ENCODE data around the gene PROCA1. TPM values are rescaled to one million over a fixed set of nuclear protein-coding genes. Genes with fewer than 3 reads are reported as not detected.

PROCA1 gene
- total and polyA plus RNA-seq, 2 of the 8 experiments (the other 6 are each of a cell fraction or from before 2014, with no cell fraction given): 21.2 to 26.3 TPM

DNA sequence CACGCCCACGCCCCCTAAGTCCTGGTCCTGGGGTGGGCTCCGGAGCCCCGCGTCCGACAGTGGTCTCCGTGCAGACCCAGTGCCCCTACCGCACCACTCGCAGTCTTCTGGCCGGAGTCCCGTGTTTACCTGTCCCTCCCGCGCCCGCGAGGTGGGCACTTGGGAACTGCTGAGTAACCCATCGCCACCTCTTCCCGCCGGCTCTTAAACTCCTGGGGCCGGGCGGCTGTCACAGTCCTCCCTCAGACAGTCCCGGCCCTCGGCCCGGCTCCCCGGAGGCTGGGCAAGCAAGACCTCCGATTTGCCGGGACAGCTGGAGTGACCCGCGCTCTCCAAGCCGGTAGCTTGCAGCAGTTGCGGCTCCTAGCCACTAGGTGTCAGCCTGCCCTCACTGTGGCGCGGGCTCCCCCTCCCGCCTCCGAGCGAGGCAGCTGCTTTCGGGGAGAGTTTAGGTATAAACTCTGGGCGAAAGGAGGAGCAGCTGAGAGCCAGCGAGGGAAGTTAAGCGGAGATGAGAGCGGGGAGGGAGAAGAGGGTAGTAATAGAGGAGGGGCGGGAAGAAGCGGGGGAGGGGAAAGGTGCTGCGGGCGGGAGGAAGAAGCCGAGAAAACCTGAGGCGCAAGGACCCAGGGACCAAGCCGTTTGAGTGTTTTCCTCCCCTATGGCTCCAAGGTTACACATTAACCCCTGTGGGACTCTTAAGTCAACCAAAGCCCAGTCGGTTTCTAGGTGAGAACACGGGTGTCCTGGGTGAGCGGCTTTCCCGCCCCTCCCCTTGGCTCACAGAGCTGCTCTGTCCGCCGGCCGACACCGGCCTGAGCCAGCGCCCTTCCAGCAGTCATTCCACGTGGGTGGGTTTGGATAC lies 15.2 kb upstream of the PROCA1 start (continued):
- TF ChIP-seq RNF2 (IDR thresholded peaks at IDR 0.05; ENCODE audit: borderline replicate concordance, low read depth, low read length, missing control alignments, poor library complexity, severe bottlenecking) (no peak), JUND (IDR thresholded peaks at IDR 0.05; ENCODE audit: low read length) (peak; percentile 50; the same call in 1 of the 2 replicates), POLR2AphosphoS5 (IDR thresholded peaks at IDR 0.05; ENCODE audit: low read depth, low read length) (peak; percentile 61), CBX5 (IDR thresholded peaks at IDR 0.05; ENCODE audit: low read depth, low read length) (no peak), FOSL1 (IDR thresholded peaks at IDR 0.05; ENCODE audit: insufficient read depth, low read depth, low read length) (no peak), BRCA1 (IDR thresholded peaks at IDR 0.05; ENCODE audit: low read depth, low read length) (no peak; the same call in 1 of the 2 replicates), SRF (IDR thresholded peaks at IDR 0.05; ENCODE audit: low read depth, low read length) (0 out of 2 replicates have a peak, but pooled peaks have one; percentile 23), POU5F1 (IDR thresholded peaks at IDR 0.05; ENCODE audit: low read depth, low read length) (no peak), CTBP2 (IDR thresholded peaks at IDR 0.05; ENCODE audit: borderline replicate concordance, insufficient read depth, insufficient read length, low read length) (no peak), POLR2A (IDR thresholded peaks at IDR 0.05; ENCODE audit: control extremely low read depth in 1 of 2, low read depth in 2 of 2, low read length in 2 of 2) (peak in 1 of 2 experiments; percentile 69; a peak in 2 of 3 replicates), TAF7 (optimal IDR thresholded peaks at IDR 0.05; ENCODE audit: borderline replicate concordance, low read depth, low read length) (peak; percentile 95), RXRA (IDR thresholded peaks at IDR 0.05; ENCODE audit: insufficient read depth, low read depth, low read length) (no peak), EZH2 (IDR thresholded peaks at IDR 0.05; ENCODE audit: low read depth, low read length, severe bottlenecking) (no peak), KDM5A (IDR thresholded peaks at IDR 0.05; ENCODE audit: low read length) (peak; percentile 82), NRF1 (IDR thresholded peaks at IDR 0.05; ENCODE audit: low read depth, low read length) (no peak), SUZ12 (IDR thresholded peaks at IDR 0.05; ENCODE audit: low read length) (0 out of 2 replicates have a peak, but pooled peaks have one; percentile 22), BCL11A (IDR thresholded peaks at IDR 0.05; ENCODE audit: low read depth in 2 of 2, low read length in 2 of 2) (no peak), SAP30 (IDR thresholded peaks at IDR 0.05; ENCODE audit: insufficient read depth, insufficient replicate concordance, low read length) (no peak), GTF2F1 (IDR thresholded peaks at IDR 0.05; ENCODE audit: borderline replicate concordance, low read depth, low read length) (0 out of 2 replicates have a peak, but pooled peaks have one; percentile 21)
- TF ChIP-seq, protein P1, sequence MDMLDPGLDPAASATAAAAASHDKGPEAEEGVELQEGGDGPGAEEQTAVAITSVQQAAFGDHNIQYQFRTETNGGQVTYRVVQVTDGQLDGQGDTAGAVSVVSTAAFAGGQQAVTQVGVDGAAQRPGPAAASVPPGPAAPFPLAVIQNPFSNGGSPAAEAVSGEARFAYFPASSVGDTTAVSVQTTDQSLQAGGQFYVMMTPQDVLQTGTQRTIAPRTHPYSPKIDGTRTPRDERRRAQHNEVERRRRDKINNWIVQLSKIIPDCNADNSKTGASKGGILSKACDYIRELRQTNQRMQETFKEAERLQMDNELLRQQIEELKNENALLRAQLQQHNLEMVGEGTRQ (IDR thresholded peaks at IDR 0.05; ENCODE audit: low read length): 0 out of 2 replicates have a peak, but pooled peaks have one; percentile 16
- TF ChIP-seq, protein P2, sequence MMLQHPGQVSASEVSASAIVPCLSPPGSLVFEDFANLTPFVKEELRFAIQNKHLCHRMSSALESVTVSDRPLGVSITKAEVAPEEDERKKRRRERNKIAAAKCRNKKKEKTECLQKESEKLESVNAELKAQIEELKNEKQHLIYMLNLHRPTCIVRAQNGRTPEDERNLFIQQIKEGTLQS (IDR thresholded peaks at IDR 0.05; ENCODE audit: insufficient read depth, low read depth, low read length): 0 out of 2 replicates have a peak, but pooled peaks have one; percentile 43
